Upper lobe of left lung (tissue), 6 donors: ENCODE data around the gene PRPS2. TPM values are rescaled to one million over a fixed set of nuclear protein-coding genes. Genes with fewer than 3 reads are reported as not detected.

Source experiments
- ATAC-seq, 2 donors: fragments of 200-7000 bp; cut with Tn5 transposase; one replicate each; pipeline ENCODE4 v1.9.1; 2022; ENCODE audit warnings: mild to moderate bottlenecking in 2 of 2, moderate library complexity in 2 of 2; ENCODE audit not compliant: low FRiP score in 2 of 2
- DNase-seq, 2 donors: peaks; one replicate each; pipeline ENCODE4 v3.0.0-alpha.2; 2019 to 2020
- H3K27ac ChIP-seq, 4 donors: fragments of 200-600 bp; sonication (generic); one replicate each; pipeline ENCODE4 v1.5.1; 2016 to 2019
- H3K27me3 ChIP-seq, 4 donors: fragments of 200-600 bp; sonication (generic); one replicate each; pipeline ENCODE4 v1.5.1; 2017 to 2019
- H3K36me3 ChIP-seq, 4 donors: fragments of 200-600 bp; sonication (generic); one replicate each; pipeline ENCODE4 v1.5.1; 2016 to 2019
- H3K4me1 ChIP-seq, 4 donors: fragments of 200-600 bp; sonication (generic); one replicate each; pipeline ENCODE4 v1.5.1; 2018 to 2019
- H3K4me3 ChIP-seq, 4 donors: fragments of 200-600 bp; sonication (generic); one replicate each; pipeline ENCODE4 v1.5.1; 2017 to 2019; ENCODE audit warnings: mild to moderate bottlenecking in 2 of 4, moderate library complexity in 1 of 4
- H3K9me3 ChIP-seq, 4 donors: fragments of 200-600 bp; sonication (generic); one replicate each; pipeline ENCODE4 v1.5.1; 2018 to 2019
- CTCF ChIP-seq, 6 experiments: fragments of 450-650 bp in 4 of 6; fragments of 200-600 bp in 2 of 6; sonication (generic) in 2 of 6; IDR thresholded peaks; one replicate each; pipeline ENCODE4 v1.5.1; 2016 to 2019; ENCODE audit warnings: antibody characterized with exemption in 6 of 6
- EP300 ChIP-seq, 4 donors: sonication (generic); formaldehyde crosslinking; IDR thresholded peaks; one replicate each; pipeline ENCODE4 v1.5.1; 2017; ENCODE audit warnings: antibody characterized with exemption in 4 of 4, control low read depth in 2 of 4
- POLR2A ChIP-seq, 4 donors: fragments of 450-650 bp; IDR thresholded peaks; one replicate each; pipeline ENCODE4 v1.5.1; 2016 to 2017; ENCODE audit warnings: antibody characterized with exemption in 4 of 4, mild to moderate bottlenecking in 2 of 4
- POLR2AphosphoS5 ChIP-seq, 2 donors: sonication (generic); formaldehyde crosslinking; IDR thresholded peaks; one replicate each; pipeline ENCODE4 v1.5.1; 2017; ENCODE audit warnings: antibody characterized with exemption in 2 of 2
- WGBS, 2 donors: methylation state at CpG; one replicate each; pipeline ENCODE4 v1.1.5; 2017 to 2018; 5-methylcytosine and 5-hydroxymethylcytosine counted together
- total RNA-seq, 6 donors: library from RNA; depleted of rRNA in 4 of 6; stranded (reverse); fragments of >200 nt in 4 of 6; gene quantifications; one replicate each; pipeline versions ENCODE4 v1.1.0 to v1.2.1, GENCODE V29; 2016 to 2021
- donor health status: DM: no; HTN: no; CAD: no; lungs with moderate emphysema.
- donor health status: DM: no; HTN: yes; CAD: no; lungs with severe emphysema.

Gene PRPS2
- total RNA-seq, 6 donors from 2014 or later = 5.2 to 27.4 (median 22.6) TPM

GRCh38 chrX:12777670-12778069 is 13.5 kb upstream of the PRPS2 start:
- no peak for DNase-seq
- Histone ChIP-seq H3K36me3 (no peaks in the 10 kb centered on the region), H3K4me3 (no peak overlapping the region), H3K9me3 (no peaks in the 10 kb centered on the region), H3K27me3 (no peaks in the 10 kb centered on the region), H3K4me1 (no peaks in the 10 kb centered on the region), H3K27ac (no peak overlapping the region)
- no peak for ATAC-seq
- TF ChIP-seq POLR2AphosphoS5 (IDR thresholded peaks at IDR 0.05) (no peak), EP300 (IDR thresholded peaks at IDR 0.05) (no peak)

- TF ChIP-seq POLR2A (IDR thresholded peaks at IDR 0.05) (no peak), EP300 (IDR thresholded peaks at IDR 0.05) (no peak), CTCF (IDR thresholded peaks at IDR 0.05) (no peak), POLR2AphosphoS5 (IDR thresholded peaks at IDR 0.05) (no peak)
- DNase-seq (no peak), ATAC-seq (no peak)
- Histone ChIP-seq H3K9me3 (no peaks in the 10 kb centered on the region), H3K36me3 (no peaks in the 10 kb centered on the region), H3K4me1 (no peaks in the 10 kb centered on the region), H3K27me3 (no peaks in the 10 kb centered on the region), H3K4me3 (no peak overlapping the region), H3K27ac (no peak overlapping the region)
- WGBS, 2 donors = 57 to 61% methylated on average over 4 of the region's 4 CpGs
Measured at GRCh38 chrX:12779534-12779933, 11.7 kb upstream of the PRPS2 start.

- WGBS, 2 donors = 100% methylated on average over 1 of the region's 1 CpG; no CpG with 5 or more reads in 1 of the 2 donors
Measured at GRCh38 chrX:12788645-12789044, 2.6 kb upstream of the PRPS2 start.

GRCh38 chrX:12789976-12790375 is 1.2 kb upstream of the PRPS2 start:
- no peak for ATAC-seq
- WGBS, 2 donors = 78 to 98% methylated on average over 4 of the region's 4 CpGs
- H3K4me1 ChIP-seq = peaks cover 0 to 9% (median 0%) of the 10 kb centered on the region in 4 donors

More at GRCh38 chrX:12788645-12789044, 2.6 kb upstream of the PRPS2 start:
- no peaks in the 10 kb centered on the region for H3K9me3 ChIP-seq
- no peak for TF ChIP-seq EP300 (IDR thresholded peaks at IDR 0.05)
- no peak for TF ChIP-seq CTCF (IDR thresholded peaks at IDR 0.05)
- no peak for TF ChIP-seq POLR2AphosphoS5 (IDR thresholded peaks at IDR 0.05)
- no peak for TF ChIP-seq POLR2A (IDR thresholded peaks at IDR 0.05)
- H3K4me1 ChIP-seq = peaks cover 0 to 9% (median 0%) of the 10 kb centered on the region in 4 donors
- H3K4me3 ChIP-seq = no peak overlapping the region
- no peaks in the 10 kb centered on the region for H3K27me3 ChIP-seq
- DNase-seq (no peak), ATAC-seq (no peak)
- H3K27ac ChIP-seq = no peak overlapping the region
- no peaks in the 10 kb centered on the region for H3K36me3 ChIP-seq

GRCh38 chrX:12790885-12791256 is 341 bp upstream of the PRPS2 start:
- 0 to 32% methylated on average over 1 to 21 of the region's 21 CpGs for WGBS, 2 donors
- Histone ChIP-seq H3K9me3 (no peaks in the 10 kb centered on the region), H3K36me3 (no peaks in the 10 kb centered on the region), H3K4me1 (peaks cover 0 to 9% (median 0%) of the 10 kb centered on the region in 4 donors), H3K4me3 (peak overlapping the region; percentile 25 to 80 (median 74)), H3K27me3 (no peaks in the 10 kb centered on the region), H3K27ac (peak overlapping the region in 2 of 4 donors; percentile 61 to 72)
- no peak for TF ChIP-seq POLR2A (IDR thresholded peaks at IDR 0.05)
- no peak for TF ChIP-seq POLR2AphosphoS5 (IDR thresholded peaks at IDR 0.05)
- no peak for TF ChIP-seq CTCF (IDR thresholded peaks at IDR 0.05)
- no peak for TF ChIP-seq EP300 (IDR thresholded peaks at IDR 0.05)
- DNase-seq (no peak), ATAC-seq (peak in 1 of 2 donors; percentile 52)

More at GRCh38 chrX:12789976-12790375, 1.2 kb upstream of the PRPS2 start:
- no peaks in the 10 kb centered on the region for H3K9me3 ChIP-seq
- H3K27me3 ChIP-seq = no peaks in the 10 kb centered on the region
- no peak for DNase-seq
- TF ChIP-seq POLR2A (IDR thresholded peaks at IDR 0.05) = no peak
- TF ChIP-seq CTCF (IDR thresholded peaks at IDR 0.05) = no peak
- TF ChIP-seq EP300 (IDR thresholded peaks at IDR 0.05) = no peak
- TF ChIP-seq POLR2AphosphoS5 (IDR thresholded peaks at IDR 0.05) = no peak
- H3K4me3 ChIP-seq = no peak overlapping the region
- no peak overlapping the region for H3K27ac ChIP-seq
- no peaks in the 10 kb centered on the region for H3K36me3 ChIP-seq
